NT2/D1 (cell line): ENCODE results near the gene CDK14.

Experiments
- SUZ12 ChIP-seq: IDR thresholded peaks from 2 replicates; pipeline ENCODE4 v1.6.1; 2011; ENCODE audit not compliant: insufficient read length, insufficient read depth; ENCODE audit errors: extremely low read depth
- ZNF274 ChIP-seq: IDR thresholded peaks from 2 replicates; pipeline ENCODE4 v1.6.1; 2011; ENCODE audit warnings: mild to moderate bottlenecking, low read depth, low read length

GRCh38 chr7:90671571-90671970, 75.5 kb downstream of the CDK14 start:
- TF ChIP-seq ZNF274, result no peak
- no peak for TF ChIP-seq SUZ12
